Spleen (tissue), 11 donors: ENCODE data around the gene NFRKB. TPM values are rescaled to one million over a fixed set of nuclear protein-coding genes. Genes with fewer than 3 reads are reported as not detected.

Experiments used
- DNase-seq: peaks from one replicate; pipeline ENCODE4 v3.0.0-alpha.2; 2020
- H3K27ac ChIP-seq, 8 donors: fragments of 200-600 bp; sonication (generic) in 7 of 8; 1 replicate in 4 of 8; 2 replicates in 4 of 8; pipeline versions ENCODE4 v1.5.0 to v1.8.0; 2016 to 2021; ENCODE audit warnings: inconsistent platforms in 4 of 8, mild to moderate bottlenecking in 4 of 8, moderate library complexity in 1 of 8
- H3K27me3 ChIP-seq, 7 donors: fragments of 200-600 bp; sonication (generic) in 6 of 7; replicated peaks in 1 of 7; 1 replicate in 4 of 7; 2 replicates in 3 of 7; pipeline versions ENCODE4 v1.5.0 to v1.8.0; 2016 to 2021; ENCODE audit warnings: inconsistent platforms in 3 of 7, mild to moderate bottlenecking in 1 of 7
- H3K36me3 ChIP-seq, 6 donors: fragments of 200-600 bp; sonication (generic) in 5 of 6; 1 replicate in 4 of 6; 2 replicates in 2 of 6; pipeline versions ENCODE4 v1.5.0 to v1.8.0; 2016 to 2021; ENCODE audit warnings: inconsistent platforms in 2 of 6
- H3K4me1 ChIP-seq, 6 donors: fragments of 200-600 bp; sonication (generic) in 5 of 6; 1 replicate in 3 of 6; 2 replicates in 3 of 6; pipeline versions ENCODE4 v1.5.0 to v1.8.0; 2016 to 2021; ENCODE audit warnings: inconsistent platforms in 3 of 6
- H3K4me3 ChIP-seq, 8 donors: fragments of 200-600 bp; sonication (generic) in 7 of 8; 1 replicate in 4 of 8; 2 replicates in 4 of 8; pipeline versions ENCODE4 v1.5.0 to v1.8.0; 2016 to 2021; ENCODE audit warnings: inconsistent platforms in 4 of 8, mild to moderate bottlenecking in 4 of 8, moderate library complexity in 2 of 8
- H3K9me3 ChIP-seq, 8 donors: fragments of 200-600 bp; sonication (generic) in 7 of 8; 1 replicate in 4 of 8; 2 replicates in 4 of 8; pipeline versions ENCODE4 v1.5.0 to v1.8.0; 2016 to 2021; ENCODE audit warnings: inconsistent platforms in 4 of 8
- POLR2A ChIP-seq, 3 donors: fragments of 450-650 bp; IDR thresholded peaks; one replicate each; pipeline ENCODE4 v1.5.1; 2017; ENCODE audit warnings: antibody characterized with exemption in 3 of 3, mild to moderate bottlenecking in 1 of 3
- POLR2AphosphoS5 ChIP-seq, 3 donors: sonication (generic); formaldehyde crosslinking; IDR thresholded peaks; one replicate each; pipeline ENCODE4 v1.5.1; 2017; ENCODE audit warnings: antibody characterized with exemption in 3 of 3
- WGBS, 5 donors: extraction: QIAGEN DNeasy Blood & Tissue Kit in 3 of 5; methylation state at CpG; one replicate each; pipeline versions ENCODE4 v1.1.5 to v1.1.7; 2013 to 2018; 5-methylcytosine and 5-hydroxymethylcytosine counted together
- intact Hi-C: fragments of 100-400 bp; cut with DNase I; formaldehyde crosslinking; loops from one replicate; pipeline ENCODE4 v1.15.0; 2023; ENCODE audit warnings: low total_unique reads
- polyA plus RNA-seq, 3 donors: library from polyadenylated mRNA; stranded (reverse); fragments of 200-250 nt; gene quantifications; one replicate each; pipeline ENCODE4 v1.2.1, GENCODE V29; 2013
- total RNA-seq, 7 donors: library from RNA; depleted of rRNA in 3 of 7; stranded (reverse); fragments of >200 nt in 3 of 7; fragmentation: NEBNext Ultra II Directional in 4 of 7; extraction: Animal tissue kit (Norgen Biotek cat#: 25700) in 4 of 7; gene quantifications; one replicate each; pipeline versions ENCODE4 v1.1.0 to v1.2.1, GENCODE V29; 2016 to 2021
- TF ChIP-seq, protein P1 (sequence below), 11 experiments: fragments of 200-600 bp in 7 of 11; fragments of 450-650 bp in 4 of 11; sonication (generic) in 4 of 11; IDR thresholded peaks in 8 of 11; conservative IDR thresholded peaks in 3 of 11; 1 replicate in 7 of 11; 2 replicates in 4 of 11; pipeline versions ENCODE4 v1.4.0 to v1.8.0; 2016 to 2021; ENCODE audit warnings: antibody characterized with exemption in 11 of 11, inconsistent platforms in 4 of 11, mild to moderate bottlenecking in 1 of 11
- donor health status: healthy with polysubstance abuse.
- donor health status: DM: no; HTN: no; CAD: no; lungs with moderate emphysema.
- donor health status: DM: no; HTN: no; CAD: no.
- donor health status: Bipolar disorder and iron deficiency.
- donor health status: healthy.
- donor health status: DM: no; HTN: no; CAD: no.
- donor health status: DM: yes; HTN: yes; CAD: no.

Gene NFRKB
- total and polyA plus RNA-seq, 10 donors: 5.3 to 53.2 (median 27.6) TPM

DNA sequence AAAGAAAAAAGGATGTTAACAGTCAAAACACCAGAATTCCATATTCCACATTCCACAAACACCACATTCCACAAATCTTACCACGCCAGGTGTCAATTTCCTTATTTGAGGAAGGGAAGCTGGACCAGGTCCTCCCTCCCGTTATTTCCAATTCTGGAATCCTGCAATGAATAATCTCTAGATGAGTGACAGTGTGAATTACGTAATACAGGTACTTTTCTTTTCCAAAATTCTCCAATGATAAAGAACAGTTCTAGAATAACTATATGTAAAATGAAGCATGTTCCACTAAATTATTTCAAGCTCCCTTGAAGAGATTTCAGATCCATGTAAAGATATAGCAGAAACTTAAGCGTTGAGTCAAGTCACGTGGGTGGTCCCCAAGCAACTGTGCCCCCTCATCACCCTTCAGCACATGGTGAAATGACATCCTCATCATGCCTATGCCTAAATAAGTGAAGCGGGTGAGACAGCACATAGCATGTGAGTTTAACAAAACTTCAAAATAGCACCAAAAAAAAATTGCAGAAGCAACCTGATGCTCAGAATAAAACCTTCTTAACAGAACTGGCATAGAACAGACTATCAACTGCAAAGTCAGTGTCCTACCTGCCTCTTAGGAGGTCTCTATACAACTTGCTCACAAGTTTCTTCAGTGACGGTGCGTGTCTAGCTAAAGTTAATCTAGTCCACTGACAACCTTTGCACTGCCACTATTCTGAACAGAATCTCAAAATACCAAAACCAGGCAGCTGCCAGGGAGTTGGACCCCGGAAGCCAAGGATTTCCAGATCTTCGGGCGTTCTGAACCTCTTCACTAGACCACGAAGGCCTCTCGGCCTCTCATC, 876 bp downstream of the NFRKB start:
- no peak for DNase-seq
- WGBS, 5 donors: 22 to 30% (median 28%) methylated on average over 13 of the region's 13 CpGs
- H3K4me3 ChIP-seq: peak overlapping the region; percentile 66 to 91 (median 86)
- H3K4me1 ChIP-seq: peaks cover 0 to 33% (median 21%) of the 10 kb centered on the region in 6 donors
- H3K27me3 ChIP-seq: no peaks in the 10 kb centered on the region
- H3K27ac ChIP-seq: peak overlapping the region; percentile 73 to 91 (median 83)
- no peaks in the 10 kb centered on the region for H3K9me3 ChIP-seq
- peaks cover 2 to 47% (median 24%) of the 10 kb centered on the region in 6 donors for H3K36me3 ChIP-seq
- intact Hi-C loops: no loop called here
- TF ChIP-seq POLR2AphosphoS5 (IDR thresholded peaks at IDR 0.05) (no peak), POLR2A (IDR thresholded peaks at IDR 0.05) (no peak)
- TF ChIP-seq, protein P1, sequence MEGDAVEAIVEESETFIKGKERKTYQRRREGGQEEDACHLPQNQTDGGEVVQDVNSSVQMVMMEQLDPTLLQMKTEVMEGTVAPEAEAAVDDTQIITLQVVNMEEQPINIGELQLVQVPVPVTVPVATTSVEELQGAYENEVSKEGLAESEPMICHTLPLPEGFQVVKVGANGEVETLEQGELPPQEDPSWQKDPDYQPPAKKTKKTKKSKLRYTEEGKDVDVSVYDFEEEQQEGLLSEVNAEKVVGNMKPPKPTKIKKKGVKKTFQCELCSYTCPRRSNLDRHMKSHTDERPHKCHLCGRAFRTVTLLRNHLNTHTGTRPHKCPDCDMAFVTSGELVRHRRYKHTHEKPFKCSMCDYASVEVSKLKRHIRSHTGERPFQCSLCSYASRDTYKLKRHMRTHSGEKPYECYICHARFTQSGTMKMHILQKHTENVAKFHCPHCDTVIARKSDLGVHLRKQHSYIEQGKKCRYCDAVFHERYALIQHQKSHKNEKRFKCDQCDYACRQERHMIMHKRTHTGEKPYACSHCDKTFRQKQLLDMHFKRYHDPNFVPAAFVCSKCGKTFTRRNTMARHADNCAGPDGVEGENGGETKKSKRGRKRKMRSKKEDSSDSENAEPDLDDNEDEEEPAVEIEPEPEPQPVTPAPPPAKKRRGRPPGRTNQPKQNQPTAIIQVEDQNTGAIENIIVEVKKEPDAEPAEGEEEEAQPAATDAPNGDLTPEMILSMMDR (IDR thresholded peaks at IDR 0.05 in 8 of 11, conservative IDR thresholded peaks at IDR 0.05 in 3 of 11): no peak

DNA sequence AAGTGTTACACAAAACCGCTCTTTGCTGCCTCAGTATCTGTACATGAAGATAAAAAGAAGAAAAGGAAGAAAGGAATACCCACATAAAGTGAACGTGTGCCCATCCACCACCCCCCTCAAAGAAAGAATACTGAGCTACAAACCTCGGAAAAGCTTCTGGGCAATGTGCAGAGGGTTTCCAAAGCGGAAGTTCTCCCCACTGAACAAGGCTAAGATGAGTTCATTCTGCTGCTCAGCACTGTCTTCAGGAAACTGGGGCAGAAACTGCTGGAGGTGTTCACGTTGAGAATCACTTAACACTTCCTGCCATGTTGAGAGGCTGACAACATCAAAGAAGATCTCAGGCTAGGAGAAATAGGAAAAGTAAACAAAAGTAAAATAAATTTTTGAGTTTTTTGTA, 6.9 kb downstream of the NFRKB start:
- whole genome bisulfite sequencing, 5 donors: 66 to 72% (median 69%) methylated on average over 5 of the region's 5 CpGs
- DNase-seq: no peak
- Histone ChIP-seq H3K27me3 (no peaks in the 10 kb centered on the region), H3K9me3 (no peaks in the 10 kb centered on the region), H3K4me3 (no peak overlapping the region), H3K36me3 (peaks cover 15 to 99% (median 83%) of the 10 kb centered on the region in 6 donors), H3K27ac (no peak overlapping the region), H3K4me1 (peaks cover 0 to 10% (median under 1%) of the 10 kb centered on the region in 6 donors)
- TF ChIP-seq, protein P1 (IDR thresholded peaks at IDR 0.05 in 8 of 11, conservative IDR thresholded peaks at IDR 0.05 in 3 of 11): no peak
- TF ChIP-seq POLR2AphosphoS5 (IDR thresholded peaks at IDR 0.05): no peak
- TF ChIP-seq POLR2A (IDR thresholded peaks at IDR 0.05): no peak
- intact Hi-C loops: no loop called here

DNA sequence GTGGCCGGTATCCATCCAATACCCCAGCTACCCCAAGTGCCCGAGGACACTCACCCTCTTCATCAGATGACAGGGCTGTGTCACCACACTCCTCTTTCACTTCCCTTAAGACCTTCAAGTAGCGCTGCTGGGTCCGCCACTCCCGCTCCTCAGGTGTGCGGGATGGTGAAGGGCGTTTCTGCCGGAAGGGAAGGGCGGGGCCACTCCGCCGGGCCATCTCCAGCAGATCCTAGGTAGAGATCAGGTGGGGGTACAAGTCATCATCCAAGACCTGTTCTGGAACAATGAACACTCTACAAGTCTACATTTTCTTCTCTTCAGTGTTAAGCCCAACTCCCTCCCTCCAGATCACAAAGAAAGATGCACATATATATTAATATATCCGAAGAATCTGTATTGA, 10.0 kb downstream of the NFRKB start:
- no peaks in the 10 kb centered on the region for H3K9me3 ChIP-seq

DNA sequence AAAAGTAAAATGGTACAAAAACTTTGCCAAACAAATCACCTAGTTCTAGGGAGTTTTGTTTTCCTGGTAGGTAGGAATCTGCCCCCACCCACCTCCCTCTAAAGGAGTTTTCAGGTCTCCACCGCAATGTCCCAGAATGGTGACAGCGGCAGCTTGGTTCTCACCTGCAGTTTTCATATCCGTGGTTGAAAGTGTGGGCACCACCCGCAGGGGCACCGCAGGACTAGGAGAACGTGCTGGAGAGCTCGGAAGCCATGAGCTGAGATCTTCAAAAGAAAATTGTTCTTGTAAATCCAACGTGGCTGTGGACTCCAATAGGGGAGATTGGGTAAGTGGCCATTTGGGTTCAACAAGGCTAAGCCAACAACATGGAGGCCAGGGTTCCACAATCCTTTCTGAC, 10.8 kb downstream of the NFRKB start:
- TF ChIP-seq POLR2AphosphoS5 (IDR thresholded peaks at IDR 0.05) (no peak), POLR2A (IDR thresholded peaks at IDR 0.05) (no peak)
- TF ChIP-seq, protein P1 (IDR thresholded peaks at IDR 0.05 in 8 of 11, conservative IDR thresholded peaks at IDR 0.05 in 3 of 11): no peak
- Histone ChIP-seq H3K4me1 (no peaks in the 10 kb centered on the region), H3K9me3 (no peaks in the 10 kb centered on the region), H3K36me3 (peaks cover 17 to 100% (median 99%) of the 10 kb centered on the region in 6 donors), H3K27ac (no peak overlapping the region), H3K4me3 (no peak overlapping the region), H3K27me3 (no peaks in the 10 kb centered on the region)
- no peak for DNase-seq
- intact Hi-C loops: no loop called here
- WGBS, 5 donors: 90 to 97% (median 95%) methylated on average over 8 of the region's 8 CpGs

More for the DNA sequence above, 10.0 kb downstream of the NFRKB start:
- intact Hi-C loops: no loop called here
- Histone ChIP-seq H3K36me3 (peaks cover 17 to 100% (median 93%) of the 10 kb centered on the region in 6 donors), H3K27ac (no peak overlapping the region), H3K4me1 (no peaks in the 10 kb centered on the region), H3K4me3 (no peak overlapping the region), H3K27me3 (no peaks in the 10 kb centered on the region)
- no peak for DNase-seq
- TF ChIP-seq POLR2A (IDR thresholded peaks at IDR 0.05) (no peak), POLR2AphosphoS5 (IDR thresholded peaks at IDR 0.05) (peak in 1 of 3 donors; percentile 22)
- TF ChIP-seq, protein P1 (IDR thresholded peaks at IDR 0.05 in 8 of 11, conservative IDR thresholded peaks at IDR 0.05 in 3 of 11): no peak
- 93 to 96% (median 95%) methylated on average over 12 of the region's 12 CpGs for whole genome bisulfite sequencing, 5 donors
